Neuronal stem cell (in vitro differentiated cells): Measurements from ENCODE around the gene YPEL3.
"Not testable (repeated sequence)": the region's sequence is repeated elsewhere in the genome, so short reads cannot be mapped to it uniquely, and the experiment has no call there.

Source experiments
- DNase-seq: peaks from one replicate; pipeline ENCODE4 v3.0.0-alpha.2; 2013; ENCODE audit warnings: low spot score
- H2AFZ ChIP-seq: one replicate; pipeline ENCODE4 v1.6.1; 2013; ENCODE audit warnings: mild to moderate bottlenecking, low read length, inconsistent platforms
- H2AK5ac ChIP-seq: 2 replicates; pipeline ENCODE4 v1.6.1; 2013; ENCODE audit warnings: low read depth, mild to moderate bottlenecking, inconsistent platforms, low read length, moderate library complexity, mixed read lengths
- H2BK120ac ChIP-seq: 2 replicates; pipeline ENCODE4 v1.6.1; 2013; ENCODE audit warnings: low read depth, mild to moderate bottlenecking, inconsistent platforms, low read length, moderate library complexity, mixed read lengths
- H2BK12ac ChIP-seq: one replicate; pipeline ENCODE4 v1.6.1; 2013; ENCODE audit warnings: low read length, inconsistent platforms
- H2BK15ac ChIP-seq: 2 replicates; pipeline ENCODE4 v1.6.1; 2013; ENCODE audit warnings: mild to moderate bottlenecking, low read length, inconsistent platforms, mixed read lengths
- H2BK5ac ChIP-seq: one replicate; pipeline ENCODE4 v1.6.1; 2013; ENCODE audit warnings: inconsistent platforms, mild to moderate bottlenecking, low read length, moderate library complexity
- H3K14ac ChIP-seq: one replicate; pipeline ENCODE4 v1.6.1; 2013; ENCODE audit warnings: low read length, inconsistent platforms
- H3K18ac ChIP-seq: 2 replicates; pipeline ENCODE4 v1.6.1; 2013; ENCODE audit warnings: low read length, inconsistent platforms
- H3K23ac ChIP-seq: 2 replicates; pipeline ENCODE4 v1.6.1; 2013; ENCODE audit warnings: low read depth, mild to moderate bottlenecking, mixed read lengths, low read length, inconsistent platforms; ENCODE audit not compliant: poor library complexity
- H3K27ac ChIP-seq: replicated peaks from 3 replicates; pipeline ENCODE4 v1.5.1; 2013; ENCODE audit warnings: low read length, inconsistent platforms
- H3K27me3 ChIP-seq, 3 experiments: 2 replicates each; pipeline ENCODE4 v1.6.1; 2013; ENCODE audit warnings: low read length in 3 of 3, mild to moderate bottlenecking in 2 of 3, inconsistent platforms in 1 of 3, low read depth in 1 of 3, mixed read lengths in 1 of 3, moderate library complexity in 1 of 3; ENCODE audit not compliant: control insufficient read depth in 3 of 3, insufficient read depth in 3 of 3
- H3K36me3 ChIP-seq, 2 donors: replicated peaks in 1 of 2; 2 replicates each; pipeline ENCODE4 v1.6.1; 2013; ENCODE audit warnings: low read length in 2 of 2; ENCODE audit not compliant: control insufficient read depth in 2 of 2, insufficient read depth in 2 of 2
- H3K4ac ChIP-seq: 2 replicates; pipeline ENCODE4 v1.6.1; 2013; ENCODE audit warnings: inconsistent platforms, mild to moderate bottlenecking, low read length, moderate library complexity
- H3K4me1 ChIP-seq, 2 donors: 1 replicate in 1 of 2; 2 replicates in 1 of 2; pipeline ENCODE4 v1.6.1; 2013; ENCODE audit warnings: low read length in 2 of 2, low read depth in 1 of 2; ENCODE audit not compliant: control insufficient read depth in 2 of 2, insufficient read depth in 1 of 2
- H3K4me2 ChIP-seq: one replicate; pipeline ENCODE4 v1.6.1; 2013; ENCODE audit warnings: mild to moderate bottlenecking, low read length, inconsistent platforms; ENCODE audit not compliant: insufficient read depth, poor library complexity, severe bottlenecking
- H3K4me3 ChIP-seq, 2 donors: 2 replicates each; pipeline ENCODE4 v1.5.1; 2013; ENCODE audit warnings: low read length in 2 of 2, mild to moderate bottlenecking in 2 of 2, inconsistent platforms in 1 of 2, moderate library complexity in 1 of 2
- H3K79me1 ChIP-seq: one replicate; pipeline ENCODE4 v1.6.1; 2013; ENCODE audit warnings: low read depth, mild to moderate bottlenecking, inconsistent platforms, low read length, moderate library complexity
- H3K9ac ChIP-seq: one replicate; pipeline ENCODE4 v1.6.1; 2013; ENCODE audit warnings: mild to moderate bottlenecking, low read depth, low read length, inconsistent platforms; ENCODE audit not compliant: poor library complexity
- H3K9me3 ChIP-seq, 2 donors: replicated peaks in 1 of 2; 2 replicates each; pipeline versions ENCODE3 to v1.6.1; 2013; ENCODE audit warnings: low read length in 2 of 2, mild to moderate bottlenecking in 2 of 2, inconsistent platforms in 1 of 2, low read depth in 1 of 2, mixed read lengths in 1 of 2, moderate library complexity in 1 of 2; ENCODE audit not compliant: control insufficient read depth in 2 of 2, insufficient read depth in 1 of 2
- H4K8ac ChIP-seq: one replicate; pipeline ENCODE4 v1.6.1; 2013; ENCODE audit warnings: low read depth, mild to moderate bottlenecking, inconsistent platforms, low read length, moderate library complexity
- H4K91ac ChIP-seq: one replicate; pipeline ENCODE4 v1.6.1; 2013; ENCODE audit warnings: low read length, low read depth, mild to moderate bottlenecking, inconsistent platforms; ENCODE audit not compliant: poor library complexity
- WGBS, 2 donors: extraction: QIAGEN DNeasy Blood & Tissue Kit; methylation state at CpG; one replicate each; pipeline ENCODE4 v1.1.7; 2013; ENCODE audit warnings: missing lambda C conversion rate in 2 of 2, mixed read lengths in 1 of 2; ENCODE audit not compliant: insufficient read length in 2 of 2, insufficient replicate concordance in 1 of 2; ENCODE audit errors: extremely low coverage in 2 of 2; 5-methylcytosine and 5-hydroxymethylcytosine counted together

The YPEL3 gene

DNA sequence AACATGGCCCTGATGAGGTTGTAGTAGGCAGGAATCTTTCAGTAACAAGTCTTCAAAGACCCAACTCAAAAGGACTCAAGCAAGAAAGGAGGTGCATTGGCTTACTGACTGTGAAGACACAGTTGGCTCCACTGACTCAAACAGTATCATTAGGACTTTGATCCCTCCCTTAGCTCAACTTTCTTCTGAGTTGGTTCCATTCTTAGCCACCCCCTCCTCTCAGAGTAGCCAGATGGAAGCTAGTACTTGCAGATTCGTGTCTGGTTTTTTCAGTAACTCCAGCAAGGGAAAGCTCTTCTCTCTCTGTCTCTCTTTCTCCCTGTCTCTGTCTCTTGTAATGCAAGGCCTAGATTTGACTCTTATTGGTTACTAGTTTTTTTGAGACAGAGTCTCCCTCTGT, 32.0 kb upstream of the YPEL3 start:
- Histone ChIP-seq H4K91ac (no peak overlapping the region), H3K79me1 (no peaks in the 10 kb centered on the region), H3K14ac (no peak overlapping the region), H2AFZ (no peak overlapping the region), H3K27me3 (no peaks in the 10 kb centered on the region), H3K9ac (no peak overlapping the region), H3K4me3 (no peak overlapping the region), H2AK5ac (no peak overlapping the region), H2BK5ac (no peak overlapping the region), H3K36me3 (peaks cover 0 to 2% of the 10 kb centered on the region in 2 donors), H3K4me1 (peaks cover 0 to 2% of the 10 kb centered on the region in 2 donors), H2BK15ac (no peak overlapping the region), H3K18ac (no peak overlapping the region), H2BK120ac (no peak overlapping the region), H4K8ac (no peak overlapping the region), H3K23ac (no peak overlapping the region), H3K27ac (no peak overlapping the region), H2BK12ac (no peak overlapping the region), H3K4me2 (no peak overlapping the region), H3K4ac (no peak overlapping the region), H3K9me3 (no peaks in the 10 kb centered on the region)
- WGBS, 2 donors = no CpG with 5 or more reads among the region's 1 CpG
- no peak for DNase-seq

DNA sequence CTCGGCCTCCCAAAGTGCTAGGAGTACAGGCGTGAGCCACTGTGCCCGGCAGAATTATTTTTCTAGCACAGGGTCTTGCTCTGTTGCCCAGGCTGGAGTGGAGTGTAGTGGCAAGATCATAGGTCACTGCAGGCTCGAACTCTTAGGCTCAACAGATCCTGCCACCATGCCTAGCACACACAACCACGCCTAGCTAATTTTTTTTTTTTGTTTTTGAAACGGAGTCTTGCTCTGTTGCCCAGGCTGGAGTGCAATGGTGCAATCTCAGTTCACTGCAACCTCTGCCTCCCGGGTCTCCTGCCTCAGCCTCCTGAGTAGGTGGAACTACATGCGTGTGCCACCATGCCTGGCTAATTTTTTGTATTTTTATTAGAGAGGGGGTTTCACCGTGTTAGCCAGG, 29.7 kb upstream of the YPEL3 start:
- H3K27me3 ChIP-seq, DNase-seq, H2BK5ac ChIP-seq, H2AFZ ChIP-seq, H3K23ac ChIP-seq, H3K4me3 ChIP-seq, H3K18ac ChIP-seq, H2BK12ac ChIP-seq, H3K9me3 ChIP-seq, H4K8ac ChIP-seq, H4K91ac ChIP-seq, H2BK120ac ChIP-seq, H3K4me1 ChIP-seq, H3K4ac ChIP-seq, H2BK15ac ChIP-seq, H3K4me2 ChIP-seq, H3K14ac ChIP-seq, H3K36me3 ChIP-seq, H2AK5ac ChIP-seq, H3K9ac ChIP-seq, H3K27ac ChIP-seq: not testable (repeated sequence)
- WGBS, 2 donors = no CpG with 5 or more reads among the region's 9 CpGs
- peaks cover 10% of the 10 kb centered on the region for H3K79me1 ChIP-seq

DNA sequence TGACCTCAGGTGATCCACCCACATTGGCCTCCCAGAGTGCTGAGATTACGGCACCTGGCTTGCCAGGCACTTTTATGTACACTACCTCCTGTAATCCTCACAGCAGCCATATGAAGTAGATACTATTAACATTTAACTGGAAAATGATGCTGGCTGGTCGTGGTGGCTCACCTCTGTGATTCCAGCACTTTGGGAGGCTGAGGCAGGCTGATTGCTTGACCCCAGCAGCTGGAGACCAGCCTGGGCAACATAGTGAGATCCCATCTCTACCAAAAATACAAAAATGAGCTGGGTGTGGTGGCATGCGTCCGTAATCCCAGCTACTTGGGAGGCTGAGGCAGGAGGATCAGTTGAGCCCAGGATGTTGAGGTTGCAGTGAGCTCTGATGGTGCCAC, 29.0 kb upstream of the YPEL3 start:
- no peak overlapping the region for H2BK5ac ChIP-seq
- H2BK12ac ChIP-seq = no peak overlapping the region
- no peak overlapping the region for H2BK15ac ChIP-seq
- no peaks in the 10 kb centered on the region for H3K9me3 ChIP-seq
- no peak overlapping the region for H3K14ac ChIP-seq
- peaks cover 3 to 4% of the 10 kb centered on the region in 2 donors for H3K36me3 ChIP-seq
- no peak overlapping the region for H3K27ac ChIP-seq
- H3K4ac ChIP-seq = no peak overlapping the region
- H3K27me3 ChIP-seq = no peaks in the 10 kb centered on the region
- no peak overlapping the region for H3K4me2 ChIP-seq
- peaks cover 10% of the 10 kb centered on the region for H3K79me1 ChIP-seq
- no peak overlapping the region for H2AK5ac ChIP-seq
- H3K23ac ChIP-seq = no peak overlapping the region
- DNase-seq = no peak
- WGBS, 2 donors = no CpG with 5 or more reads among the region's 4 CpGs
- H2AFZ ChIP-seq = no peak overlapping the region
- no peak overlapping the region for H4K91ac ChIP-seq
- no peak overlapping the region for H2BK120ac ChIP-seq
- H3K9ac ChIP-seq = no peak overlapping the region
- no peak overlapping the region for H4K8ac ChIP-seq
- no peak overlapping the region for H3K4me3 ChIP-seq
- H3K18ac ChIP-seq = no peak overlapping the region
- peaks cover 4 to 7% of the 10 kb centered on the region in 2 donors for H3K4me1 ChIP-seq

- peak overlapping the region; percentile 95 for H2AK5ac ChIP-seq
- H2BK5ac ChIP-seq = peak overlapping the region; percentile 98
- peak overlapping the region; percentile 76 to 86 for H3K4me3 ChIP-seq
- peak overlapping the region; percentile 25 for H3K27ac ChIP-seq
- no CpG with 5 or more reads among the region's 42 CpGs for WGBS, 2 donors
- H2BK12ac ChIP-seq = peak overlapping the region; percentile 58
- no peaks in the 10 kb centered on the region for H3K27me3 ChIP-seq
- peak overlapping the region; percentile 93 for H3K23ac ChIP-seq
- peak overlapping the region; percentile 98 for H3K18ac ChIP-seq
- no peak for DNase-seq
- peak overlapping the region; percentile 92 for H2BK15ac ChIP-seq
- H3K9me3 ChIP-seq = no peaks in the 10 kb centered on the region
- H3K79me1 ChIP-seq = peaks cover 10% of the 10 kb centered on the region
- H3K4me2 ChIP-seq = peak overlapping the region; percentile 77
- no peak overlapping the region for H4K8ac ChIP-seq
- peak overlapping the region; percentile 89 for H3K4ac ChIP-seq
- peak overlapping the region; percentile 92 for H4K91ac ChIP-seq
- H2BK120ac ChIP-seq = peak overlapping the region; percentile 67
- no peak overlapping the region for H3K14ac ChIP-seq
- peaks cover 4 to 7% of the 10 kb centered on the region in 2 donors for H3K4me1 ChIP-seq
- peaks cover 10 to 25% of the 10 kb centered on the region in 2 donors for H3K36me3 ChIP-seq
- peak overlapping the region; percentile 92 for H3K9ac ChIP-seq
- peak overlapping the region; percentile 99 for H2AFZ ChIP-seq
These were observed 26.7 kb upstream of the YPEL3 start for GRCh38 chr16:30122604-30123160.
